ENCODE data around the gene PARD3. TPM values are rescaled to one million over a fixed set of nuclear protein-coding genes. Genes with fewer than 3 reads are reported as not detected.

PARD3 gene
- total RNA-seq, 2 donors from 2014 or later: 32.0 to 61.9 TPM

GRCh38 chr10:34260904-34261303 is 554.2 kb downstream of the PARD3 start:
- H3K27me3 ChIP-seq (replicated peaks; ENCODE audit: insufficient read depth): no peaks in the 10 kb centered on the region
- no peak overlapping the region for H3K4me3 ChIP-seq
- no peak for DNase-seq (ENCODE audit: low spot score)
- no peaks in the 10 kb centered on the region for H3K9me3 ChIP-seq
- intact Hi-C loops (cut with DNase I): no loop called here
- TF ChIP-seq POLR2A (IDR thresholded peaks at IDR 0.05) (no peak), CTCF (IDR thresholded peaks at IDR 0.05) (no peak), POLR2AphosphoS5 (IDR thresholded peaks at IDR 0.05) (no peak)
- no peaks in the 10 kb centered on the region for H3K4me1 ChIP-seq (replicated peaks)
- H3K27ac ChIP-seq: no peak overlapping the region
- 70% methylated on average over 5 of the region's 5 CpGs for WGBS
- H3K36me3 ChIP-seq: no peaks in the 10 kb centered on the region

- WGBS: 70% methylated on average over 4 of the region's 4 CpGs
- H3K4me3 ChIP-seq: no peak overlapping the region
- no peak for DNase-seq (ENCODE audit: low spot score)
Observed at GRCh38 chr10:34256216-34256615, 558.9 kb downstream of the PARD3 start.

GRCh38 chr10:34255035-34255434 is 560.1 kb downstream of the PARD3 start:
- no peaks in the 10 kb centered on the region for H3K27me3 ChIP-seq (replicated peaks; ENCODE audit: insufficient read depth)
- no peaks in the 10 kb centered on the region for H3K36me3 ChIP-seq
- 36% methylated on average over 3 of the region's 3 CpGs for WGBS
- DNase-seq (ENCODE audit: low spot score): no peak
- H3K4me1 ChIP-seq (replicated peaks): no peaks in the 10 kb centered on the region
- no peaks in the 10 kb centered on the region for H3K9me3 ChIP-seq
- intact Hi-C loops (cut with DNase I): no loop called here
- no peak overlapping the region for H3K27ac ChIP-seq
- no peak overlapping the region for H3K4me3 ChIP-seq
- TF ChIP-seq POLR2AphosphoS5 (IDR thresholded peaks at IDR 0.05): no peak
- no peak for TF ChIP-seq POLR2A (IDR thresholded peaks at IDR 0.05)

More at GRCh38 chr10:34256216-34256615, 558.9 kb downstream of the PARD3 start:
- Histone ChIP-seq H3K27me3 (replicated peaks; ENCODE audit: insufficient read depth) (no peaks in the 10 kb centered on the region), H3K9me3 (no peaks in the 10 kb centered on the region), H3K4me1 (replicated peaks) (no peaks in the 10 kb centered on the region), H3K36me3 (no peaks in the 10 kb centered on the region), H3K27ac (no peak overlapping the region)
- TF ChIP-seq POLR2AphosphoS5 (IDR thresholded peaks at IDR 0.05): no peak
- TF ChIP-seq POLR2A (IDR thresholded peaks at IDR 0.05): no peak
- TF ChIP-seq CTCF (IDR thresholded peaks at IDR 0.05): no peak
- intact Hi-C loops (cut with DNase I): no loop called here

GRCh38 chr10:34254596-34254995 is 560.5 kb downstream of the PARD3 start:
- no peak for TF ChIP-seq POLR2AphosphoS5 (IDR thresholded peaks at IDR 0.05)
- TF ChIP-seq POLR2A (IDR thresholded peaks at IDR 0.05): no peak
- TF ChIP-seq CTCF (IDR thresholded peaks at IDR 0.05): no peak
- Histone ChIP-seq H3K27me3 (replicated peaks; ENCODE audit: insufficient read depth) (no peaks in the 10 kb centered on the region), H3K36me3 (no peaks in the 10 kb centered on the region), H3K27ac (no peak overlapping the region), H3K4me3 (no peak overlapping the region), H3K4me1 (replicated peaks) (no peaks in the 10 kb centered on the region), H3K9me3 (no peaks in the 10 kb centered on the region)
- no peak for DNase-seq (ENCODE audit: low spot score)
- intact Hi-C loops (cut with DNase I): no loop called here

- DNase-seq (ENCODE audit: low spot score): no peak
Observed at GRCh38 chr10:34252111-34252510, 563.0 kb downstream of the PARD3 start.

More at GRCh38 chr10:34252111-34252510, 563.0 kb downstream of the PARD3 start:
- H3K36me3 ChIP-seq: no peaks in the 10 kb centered on the region
- no peak overlapping the region for H3K4me3 ChIP-seq
- H3K9me3 ChIP-seq: no peaks in the 10 kb centered on the region
- no peak for TF ChIP-seq POLR2A (IDR thresholded peaks at IDR 0.05)
- no peak for TF ChIP-seq CTCF (IDR thresholded peaks at IDR 0.05)
- no peak for TF ChIP-seq POLR2AphosphoS5 (IDR thresholded peaks at IDR 0.05)
- no peaks in the 10 kb centered on the region for H3K27me3 ChIP-seq (replicated peaks; ENCODE audit: insufficient read depth)
- no peak overlapping the region for H3K27ac ChIP-seq
- intact Hi-C loops (cut with DNase I): no loop called here
- no peaks in the 10 kb centered on the region for H3K4me1 ChIP-seq (replicated peaks)
- 57% methylated on average over 7 of the region's 7 CpGs for WGBS
